Nephron progenitor cell (in vitro differentiated cells): ENCODE data around the gene EPB41L5.

Experiments used
- DNase-seq: peaks from one replicate; pipeline ENCODE4 v3.0.0; 2021
- H3K27ac Mint-ChIP-seq: 2 replicates; pipeline ENCODE4 v1.8.0; 2021; ENCODE audit warnings: mild to moderate bottlenecking, moderate library complexity, mixed read lengths
- H3K27me3 Mint-ChIP-seq: 2 replicates; pipeline ENCODE4 v1.8.0; 2021; ENCODE audit warnings: mild to moderate bottlenecking, low read depth, mixed read lengths; ENCODE audit not compliant: poor library complexity
- H3K36me3 Mint-ChIP-seq: 2 replicates; pipeline ENCODE4 v1.8.0; 2021; ENCODE audit warnings: low read depth, mixed read lengths
- H3K4me1 Mint-ChIP-seq: 2 replicates; pipeline ENCODE4 v1.8.0; 2021; ENCODE audit warnings: mixed read lengths
- H3K4me3 Mint-ChIP-seq: 2 replicates; pipeline ENCODE4 v1.8.0; 2021; ENCODE audit warnings: mild to moderate bottlenecking, moderate library complexity, mixed read lengths
- H3K9me3 Mint-ChIP-seq: 2 replicates; pipeline ENCODE4 v1.8.0; 2021; ENCODE audit warnings: mild to moderate bottlenecking, moderate library complexity, mixed read lengths
- CTCF ChIP-seq: fragments of 200-600 bp; sonication (generic); IDR thresholded peaks from 2 replicates; pipeline ENCODE4 v1.5.0; 2021; ENCODE audit warnings: antibody characterized with exemption

EPB41L5 gene

GRCh38 chr2:120208381-120209353 is 195.8 kb downstream of the EPB41L5 start:
- Mint-ChIP-seq H3K27me3 (peaks cover 12% of the 10 kb centered on the region), H3K4me3 (no peak overlapping the region), H3K9me3 (no peaks in the 10 kb centered on the region), H3K4me1 (peaks cover 22% of the 10 kb centered on the region), H3K27ac (no peak overlapping the region), H3K36me3 (no peaks in the 10 kb centered on the region)
- DNase-seq: no peak
- TF ChIP-seq CTCF: no peak

GRCh38 chr2:120209427-120210269 is 196.8 kb downstream of the EPB41L5 start:
- Mint-ChIP-seq H3K36me3 (no peaks in the 10 kb centered on the region), H3K27ac (peak overlapping the region; percentile 27), H3K27me3 (peaks cover 9% of the 10 kb centered on the region), H3K4me1 (peaks cover 22% of the 10 kb centered on the region), H3K4me3 (no peak overlapping the region), H3K9me3 (no peaks in the 10 kb centered on the region)
- DNase-seq: no peak
- TF ChIP-seq CTCF: no peak

GRCh38 chr2:120210270-120210693 is 197.4 kb downstream of the EPB41L5 start:
- DNase-seq: no peak
- no peak for TF ChIP-seq CTCF
- no peak overlapping the region for H3K27ac Mint-ChIP-seq
- peaks cover 9% of the 10 kb centered on the region for H3K27me3 Mint-ChIP-seq
- no peak overlapping the region for H3K4me3 Mint-ChIP-seq
- no peaks in the 10 kb centered on the region for H3K9me3 Mint-ChIP-seq
- peaks cover 22% of the 10 kb centered on the region for H3K4me1 Mint-ChIP-seq
- H3K36me3 Mint-ChIP-seq: no peaks in the 10 kb centered on the region

DNA sequence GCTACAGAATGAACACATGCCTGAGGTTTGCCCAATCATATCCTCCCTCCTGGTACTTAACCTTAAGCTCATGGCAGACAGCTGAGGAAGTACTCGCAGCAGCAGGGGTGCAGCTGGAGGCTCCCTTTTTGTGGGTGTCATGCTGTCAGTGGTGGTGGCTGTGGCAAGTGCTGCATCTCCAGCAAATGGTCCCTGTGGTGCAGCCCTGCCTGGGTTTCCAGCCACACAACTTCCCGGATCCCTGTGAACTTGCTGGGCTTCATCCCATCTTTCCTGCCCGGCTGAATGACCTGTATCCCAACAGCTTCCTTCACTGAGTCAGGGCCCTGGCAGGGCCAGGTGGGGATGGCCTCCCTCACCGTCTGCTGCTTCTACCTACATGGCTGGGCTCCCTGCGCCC is 205.3 kb downstream of the EPB41L5 start:
- DNase-seq: no peak
- H3K9me3 Mint-ChIP-seq: peaks cover 37% of the 10 kb centered on the region
- no peak overlapping the region for H3K4me3 Mint-ChIP-seq
- H3K27me3 Mint-ChIP-seq: peaks cover 8% of the 10 kb centered on the region
- peaks cover 16% of the 10 kb centered on the region for H3K4me1 Mint-ChIP-seq
- no peak for TF ChIP-seq CTCF
- peaks cover 40% of the 10 kb centered on the region for H3K36me3 Mint-ChIP-seq
- no peak overlapping the region for H3K27ac Mint-ChIP-seq

- no peak overlapping the region for H3K4me3 Mint-ChIP-seq
These were observed 206.4 kb downstream of the EPB41L5 start for GRCh38 chr2:120219291-120219690.

More at GRCh38 chr2:120219291-120219690, 206.4 kb downstream of the EPB41L5 start:
- Mint-ChIP-seq H3K4me1 (peaks cover 24% of the 10 kb centered on the region), H3K27ac (no peak overlapping the region), H3K27me3 (peaks cover 16% of the 10 kb centered on the region), H3K36me3 (peaks cover 40% of the 10 kb centered on the region), H3K9me3 (peaks cover 37% of the 10 kb centered on the region)
- TF ChIP-seq CTCF: no peak
- no peak for DNase-seq
